ENCODE results near the gene OR52E8.

DNA sequence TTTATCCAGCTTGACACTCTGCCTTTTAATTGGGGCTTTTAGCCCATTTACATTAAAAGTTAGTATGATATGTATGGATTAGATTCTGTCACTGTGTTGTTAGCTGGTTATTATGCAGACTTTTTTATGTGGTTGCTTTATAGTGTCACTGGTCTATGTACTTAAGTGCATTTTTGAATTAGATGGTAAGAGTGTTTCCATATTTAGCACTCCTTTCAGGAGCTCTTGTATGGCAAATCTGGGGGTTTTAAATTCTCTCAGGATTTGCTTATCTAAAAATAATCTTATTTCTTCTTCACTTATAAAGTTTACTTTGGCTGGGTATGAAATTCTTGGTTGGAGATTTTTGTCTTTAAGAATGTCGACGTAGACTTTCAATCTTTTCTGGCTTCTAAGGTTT, 19.8 kb downstream of the OR52E8 start:
- TF ChIP-seq, protein P1, sequence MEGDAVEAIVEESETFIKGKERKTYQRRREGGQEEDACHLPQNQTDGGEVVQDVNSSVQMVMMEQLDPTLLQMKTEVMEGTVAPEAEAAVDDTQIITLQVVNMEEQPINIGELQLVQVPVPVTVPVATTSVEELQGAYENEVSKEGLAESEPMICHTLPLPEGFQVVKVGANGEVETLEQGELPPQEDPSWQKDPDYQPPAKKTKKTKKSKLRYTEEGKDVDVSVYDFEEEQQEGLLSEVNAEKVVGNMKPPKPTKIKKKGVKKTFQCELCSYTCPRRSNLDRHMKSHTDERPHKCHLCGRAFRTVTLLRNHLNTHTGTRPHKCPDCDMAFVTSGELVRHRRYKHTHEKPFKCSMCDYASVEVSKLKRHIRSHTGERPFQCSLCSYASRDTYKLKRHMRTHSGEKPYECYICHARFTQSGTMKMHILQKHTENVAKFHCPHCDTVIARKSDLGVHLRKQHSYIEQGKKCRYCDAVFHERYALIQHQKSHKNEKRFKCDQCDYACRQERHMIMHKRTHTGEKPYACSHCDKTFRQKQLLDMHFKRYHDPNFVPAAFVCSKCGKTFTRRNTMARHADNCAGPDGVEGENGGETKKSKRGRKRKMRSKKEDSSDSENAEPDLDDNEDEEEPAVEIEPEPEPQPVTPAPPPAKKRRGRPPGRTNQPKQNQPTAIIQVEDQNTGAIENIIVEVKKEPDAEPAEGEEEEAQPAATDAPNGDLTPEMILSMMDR (IDR thresholded peaks at IDR 0.05) = no peak
- no peak for TF ChIP-seq EP300 (IDR thresholded peaks at IDR 0.05)
- no peak for TF ChIP-seq POLR2AphosphoS5 (IDR thresholded peaks at IDR 0.05)
